ENCODE measurements around the gene WDR45B.

The WDR45B gene

GRCh38 chr17:82677353-82677925 lies 29.2 kb upstream of the WDR45B start:
- DNase-seq (ENCODE audit: low read depth in 3 of 3), result no peak

GRCh38 chr17:82675476-82676245 lies 27.4 kb upstream of the WDR45B start:
- DNase-seq (ENCODE audit: low read depth in 3 of 3), result no peak

GRCh38 chr17:82674656-82675475 lies 26.6 kb upstream of the WDR45B start:
- DNase-seq (ENCODE audit: low read depth in 3 of 3), result no peak

- no peak for DNase-seq (ENCODE audit: low read depth in 3 of 3)
Observed at GRCh38 chr17:82670661-82671450, 22.6 kb upstream of the WDR45B start.

GRCh38 chr17:82668631-82669099 lies 20.4 kb upstream of the WDR45B start:
- no peak for DNase-seq (ENCODE audit: low read depth in 3 of 3)

GRCh38 chr17:82668024-82668630 lies 19.9 kb upstream of the WDR45B start:
- no peak for DNase-seq (ENCODE audit: low read depth in 3 of 3)

GRCh38 chr17:82667668-82668000 lies 19.4 kb upstream of the WDR45B start:
- DNase-seq (ENCODE audit: low read depth in 3 of 3), result no peak

GRCh38 chr17:82666931-82667667 lies 18.9 kb upstream of the WDR45B start:
- no peak for DNase-seq (ENCODE audit: low read depth in 3 of 3)

GRCh38 chr17:82665891-82666290 lies 17.6 kb upstream of the WDR45B start:
- no peak for DNase-seq (ENCODE audit: low read depth in 3 of 3)

GRCh38 chr17:82665217-82665616 lies 17.0 kb upstream of the WDR45B start:
- DNase-seq (ENCODE audit: low read depth in 3 of 3), result no peak

GRCh38 chr17:82664701-82665182 lies 16.5 kb upstream of the WDR45B start:
- DNase-seq (ENCODE audit: low read depth in 3 of 3), result no peak

- DNase-seq (ENCODE audit: low read depth in 3 of 3), result no peak
Observed at GRCh38 chr17:82664276-82664575, 16.0 kb upstream of the WDR45B start.

GRCh38 chr17:82663381-82664275 lies 15.4 kb upstream of the WDR45B start:
- no peak for DNase-seq (ENCODE audit: low read depth in 3 of 3)

GRCh38 chr17:82662711-82663261 lies 14.5 kb upstream of the WDR45B start:
- DNase-seq (ENCODE audit: low read depth in 3 of 3), result no peak

GRCh38 chr17:82661717-82662683 lies 13.8 kb upstream of the WDR45B start:
- DNase-seq (ENCODE audit: low read depth in 3 of 3), result no peak

GRCh38 chr17:82659886-82660285 lies 11.6 kb upstream of the WDR45B start:
- no peak for DNase-seq (ENCODE audit: low read depth in 3 of 3)

- no peak for DNase-seq (ENCODE audit: low read depth in 3 of 3)
Observed at GRCh38 chr17:82658796-82659452, 10.7 kb upstream of the WDR45B start.

- no peak for DNase-seq (ENCODE audit: low read depth in 3 of 3)
Observed at GRCh38 chr17:82658331-82658730, 10.1 kb upstream of the WDR45B start.
